ENCODE data around the gene EIF4EBP3. TPM values are rescaled to one million over a fixed set of nuclear protein-coding genes. Genes with fewer than 3 reads are reported as not detected.

EIF4EBP3 gene
- 1.3 and 1.7 TPM in 2 replicates for total RNA-seq

DNA sequence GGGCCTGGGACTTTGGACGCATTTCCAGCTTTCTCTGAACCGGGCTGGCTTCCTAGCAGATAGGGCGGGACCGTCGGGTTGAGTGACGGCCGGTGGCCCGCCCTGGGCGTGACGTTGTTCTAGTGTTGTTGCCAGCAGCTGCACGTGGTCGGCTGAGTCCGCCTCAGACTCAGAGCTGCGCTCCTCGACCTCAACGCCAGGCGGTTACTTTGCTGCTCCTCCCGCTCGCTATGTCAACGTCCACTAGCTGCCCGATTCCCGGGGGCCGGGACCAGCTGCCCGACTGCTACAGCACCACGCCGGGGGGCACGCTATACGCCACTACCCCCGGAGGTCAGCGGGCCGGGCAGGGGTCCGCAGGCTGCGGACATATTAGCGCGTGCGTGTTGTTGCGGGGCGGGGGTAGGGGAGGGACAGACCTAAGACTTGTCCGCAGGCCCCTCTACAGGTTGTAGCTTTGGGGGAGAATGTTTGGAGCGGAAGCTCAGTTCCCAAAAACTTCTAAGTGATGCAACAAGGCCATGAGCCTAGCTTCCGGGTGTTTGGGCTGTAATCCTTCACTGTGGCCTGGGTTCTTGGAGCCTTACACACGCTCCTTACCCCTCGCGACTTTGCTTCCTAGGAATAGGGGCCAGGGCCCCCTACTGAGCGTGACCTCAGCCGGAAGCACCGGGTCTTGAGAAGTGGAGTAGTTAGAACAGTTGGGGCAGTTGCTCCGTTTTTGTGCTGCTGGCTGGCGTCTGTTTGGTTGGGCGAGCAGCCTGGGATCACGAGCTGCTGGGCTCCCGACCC lies at the start of gene EIF4EBP3:
EIF4EBP3 (plus strand) TSS at position 155 of the 792 bp plus-strand sequence; CDS start at position 231, 76 bp downstream.

DNA sequence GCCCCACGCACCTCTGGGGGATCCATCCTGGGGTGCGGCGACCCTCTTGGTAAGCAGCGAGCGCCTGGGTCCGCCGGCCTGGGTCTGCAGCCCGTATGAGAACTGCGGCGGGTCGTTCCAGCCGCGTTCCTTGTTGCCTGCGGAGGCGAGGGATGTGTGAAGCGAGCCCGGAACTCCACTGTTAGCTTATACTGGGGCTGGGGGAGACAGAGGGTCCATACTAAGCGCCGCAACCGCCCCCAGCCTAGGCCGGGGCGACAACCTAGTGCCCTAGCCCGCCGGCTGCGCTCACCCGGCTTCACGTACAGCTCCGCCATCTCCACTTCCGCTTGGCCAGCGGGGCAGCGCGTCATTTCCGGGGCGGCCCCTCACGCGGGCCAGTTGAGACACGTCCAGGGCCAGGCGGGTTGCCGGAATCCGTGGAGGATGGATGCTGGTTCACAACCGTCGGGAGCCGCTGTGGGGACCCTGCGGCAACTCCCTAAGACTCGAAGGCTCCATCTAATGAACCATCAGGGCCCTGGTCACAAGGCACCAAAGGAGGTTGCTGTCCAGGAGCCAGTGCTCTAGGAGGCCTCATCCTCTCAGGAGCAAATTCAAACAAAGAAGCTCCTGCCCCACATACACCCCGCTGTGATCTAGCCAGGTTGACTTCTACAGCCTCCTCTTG lies 9.8 kb downstream of the EIF4EBP3 start, which contains the start of gene SRA1:
SRA1 (minus strand) TSS at position 338 of the 670 bp plus-strand sequence; CDS start at position 317, 21 bp downstream.

DNA sequence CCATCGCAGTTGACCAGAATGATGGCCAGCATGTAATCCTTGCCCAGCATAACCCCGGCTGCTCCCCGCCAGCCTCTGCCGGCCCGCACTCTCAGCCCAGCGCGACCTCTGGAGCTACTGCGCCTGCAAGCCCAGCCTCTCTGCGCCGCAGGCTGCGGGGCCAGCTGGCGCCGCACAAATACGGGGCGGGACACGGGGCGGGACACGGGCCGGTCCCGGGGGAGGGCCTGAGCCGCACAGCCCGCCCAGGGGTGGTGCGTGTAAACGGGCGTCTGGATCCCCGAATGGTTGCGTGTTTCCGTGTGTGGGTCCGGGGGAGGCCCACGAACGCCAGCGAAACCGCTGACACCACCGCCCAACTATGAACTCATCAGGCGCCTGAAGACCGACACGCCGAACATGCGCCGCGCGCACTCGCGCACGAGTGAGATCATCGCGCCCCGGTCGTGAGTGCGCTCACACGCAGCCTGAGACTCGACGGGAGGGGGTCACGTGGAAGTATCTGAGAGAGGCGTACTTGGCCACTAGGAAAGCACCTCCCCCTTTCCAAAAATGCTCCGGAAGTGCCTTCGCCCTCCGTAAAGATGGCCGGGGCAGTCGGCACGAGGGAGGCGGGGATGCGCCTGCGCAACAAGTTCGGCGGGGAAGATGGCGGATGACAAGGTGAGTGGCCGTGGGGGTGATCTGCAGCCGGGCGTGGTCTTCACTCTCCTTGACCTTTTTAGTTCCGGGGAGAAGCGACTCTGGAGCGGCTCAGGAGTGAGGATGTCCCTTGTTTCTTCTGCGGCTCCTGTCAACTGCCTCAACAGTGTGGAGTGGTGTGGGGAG lies 16.9 kb downstream of the EIF4EBP3 start, which contains the start of the genes APBB3 and SLC35A4:
APBB3 (minus strand) TSS at position 403 of the 828 bp plus-strand sequence; CDS start at position 50, 353 bp downstream.
SLC35A4 (plus strand) TSS at position 633 of the 828 bp plus-strand sequence. CDS start 2,342 bp downstream, outside the sequence.

Other genes with a start within 250 kb of the EIF4EBP3 start
- 21.9 and 30.7 TPM in 2 replicates for gene PFDN1, start 244.6 kb upstream of the EIF4EBP3 start, total RNA-seq
- gene HBEGF, start 201.1 kb upstream of the EIF4EBP3 start, total RNA-seq, result 0.47 and 0.52 TPM in 2 replicates
- gene SLC4A9, start 187.5 kb upstream of the EIF4EBP3 start, total RNA-seq, result not detected in 2 replicates
- 53.4 and 55.2 TPM in 2 replicates for gene ANKHD1, start 145.8 kb upstream of the EIF4EBP3 start, total RNA-seq
- 23.0 and 26.6 TPM in 2 replicates for gene SRA1, start 9.8 kb downstream of the EIF4EBP3 start, total RNA-seq
- 19.7 and 30.9 TPM in 2 replicates for gene APBB3, start 16.9 kb downstream of the EIF4EBP3 start, total RNA-seq
- 8.7 and 10.2 TPM in 2 replicates for gene SLC35A4, start 17.2 kb downstream of the EIF4EBP3 start, total RNA-seq
- gene CD14, start 85.5 kb downstream of the EIF4EBP3 start, total RNA-seq, result 0.32 TPM in 1 of 2 replicates, not detected in the other
- 6.2 and 6.8 TPM in 2 replicates for gene TMCO6, start 91.8 kb downstream of the EIF4EBP3 start, total RNA-seq
- 94.2 and 102 TPM in 2 replicates for gene NDUFA2, start 100.0 kb downstream of the EIF4EBP3 start, total RNA-seq
- gene IK, start 100.2 kb downstream of the EIF4EBP3 start, total RNA-seq, result 130 and 168 TPM in 2 replicates
- 19.0 and 22.4 TPM in 2 replicates for gene WDR55, start 117.2 kb downstream of the EIF4EBP3 start, total RNA-seq
- 0.16 and 0.17 TPM in 2 replicates for gene DND1, start 125.9 kb downstream of the EIF4EBP3 start, total RNA-seq
- 73.1 and 73.9 TPM in 2 replicates for gene HARS1, start 143.7 kb downstream of the EIF4EBP3 start, total RNA-seq
- gene HARS2, start 143.8 kb downstream of the EIF4EBP3 start, total RNA-seq, result 27.0 and 34.0 TPM in 2 replicates
- 69.5 and 93.2 TPM in 2 replicates for gene ZMAT2, start 152.8 kb downstream of the EIF4EBP3 start, total RNA-seq
- under 0.01 TPM in 2 replicates for gene PCDHA1, start 238.5 kb downstream of the EIF4EBP3 start, total RNA-seq
- gene PCDHA2, start 247.2 kb downstream of the EIF4EBP3 start, total RNA-seq, result under 0.01 TPM in 1 of 2 replicates, not detected in the other